NCI-H345 treated with DMSO at 0.1 percent for 48 hours (cell line): ENCODE measurements around the gene ACOT7.
"Not testable (repeated sequence)": the region's sequence is repeated elsewhere in the genome, so short reads cannot be mapped to it uniquely, and the experiment has no call there.

Experiments used
- DNase-seq: peaks from one replicate; lab custom pipeline; 2025; ENCODE audit not compliant: unreplicated experiment; lab: John Stamatoyannopoulos, UW

Gene ACOT7

GRCh38 chr1:6241887-6242740 lies 151.5 kb downstream of the ACOT7 start:
- no peak for DNase-seq

- no peak for DNase-seq
These were observed 152.3 kb downstream of the ACOT7 start for GRCh38 chr1:6241107-6241886.

- DNase-seq = peak; percentile 70
These were observed 153.4 kb downstream of the ACOT7 start for GRCh38 chr1:6239950-6240768.

GRCh38 chr1:6239213-6239752 lies 154.3 kb downstream of the ACOT7 start:
- DNase-seq = no peak

GRCh38 chr1:6237093-6237492 lies 156.5 kb downstream of the ACOT7 start:
- no peak for DNase-seq

GRCh38 chr1:6235296-6235677 lies 158.3 kb downstream of the ACOT7 start:
- no peak for DNase-seq

- no peak for DNase-seq
These were observed 158.9 kb downstream of the ACOT7 start for GRCh38 chr1:6234502-6235295.

GRCh38 chr1:6233376-6233775 lies 160.2 kb downstream of the ACOT7 start:
- no peak for DNase-seq

- DNase-seq = no peak
These were observed 167.9 kb downstream of the ACOT7 start for GRCh38 chr1:6225651-6226050.

- DNase-seq = no peak
These were observed 168.8 kb downstream of the ACOT7 start for GRCh38 chr1:6224718-6225117.

GRCh38 chr1:6223617-6224016 lies 169.9 kb downstream of the ACOT7 start:
- no peak for DNase-seq

- no peak for DNase-seq
These were observed 170.9 kb downstream of the ACOT7 start for GRCh38 chr1:6222636-6223035.

- DNase-seq = no peak
These were observed 172.3 kb downstream of the ACOT7 start for GRCh38 chr1:6221210-6221784.

GRCh38 chr1:6220236-6220635 lies 173.3 kb downstream of the ACOT7 start:
- DNase-seq = no peak

- DNase-seq = not testable (repeated sequence)
These were observed 173.9 kb downstream of the ACOT7 start for GRCh38 chr1:6219641-6220040.

GRCh38 chr1:6218375-6219164 lies 175.0 kb downstream of the ACOT7 start:
- no peak for DNase-seq
